ENCODE data around the gene KLRC3. TPM values are rescaled to one million over a fixed set of nuclear protein-coding genes. Genes with fewer than 3 reads are reported as not detected.
A peak's percentile ranks its signal among the peaks of the same experiment; 100 is the strongest.

KLRC3 gene
- total and polyA plus RNA-seq, 2 of the 13 experiments (the other 11 are each of a cell fraction or from before 2014, with no cell fraction given): not detected

GRCh38 chr12:10362828-10363657 lies 57.4 kb downstream of the KLRC3 start:
- H3K36me3 ChIP-seq (replicated peaks in 1 of 2; ENCODE audit: control insufficient read depth in 1 of 2, insufficient read depth in 2 of 2, low read length in 2 of 2): no peaks in the 10 kb centered on the region
- no peaks in the 10 kb centered on the region; a peak in 1 of 5 replicates for H3K27me3 ChIP-seq (ENCODE audit: control insufficient read depth in 1 of 2, insufficient read depth in 2 of 2, low read length in 2 of 2)
- H3K79me2 ChIP-seq (ENCODE audit: insufficient read depth, low read length): no peaks in the 10 kb centered on the region
- H3K9ac ChIP-seq (ENCODE audit: insufficient read depth, low read depth, low read length): no peak overlapping the region
- peak overlapping the region; percentile 84 for H3K4me2 ChIP-seq (ENCODE audit: low read depth, low read length)
- CTCF ChIA-PET (ENCODE audit: low intra/inter-chr PET ratio, low total read pairs): no interaction called here
- WGBS (ENCODE audit: low lambda C conversion rate): 31% methylated on average over 9 of the region's 9 CpGs
- peak overlapping the region; percentile 100 for H2AFZ ChIP-seq (ENCODE audit: low read length)
- in situ Hi-C loops (cut with HindIII; ENCODE audit: extremely low pct_ligation_motif_present, low pct_unique_long_range_greater_than_20kb): no loop called here
- H3K4me1 ChIP-seq (ENCODE audit: insufficient read depth, low read length): peaks cover 24% of the 10 kb centered on the region
- no peak overlapping the region for H3K27ac ChIP-seq (ENCODE audit: extremely low read length, insufficient read depth, low read length)
- FAIRE-seq (no peak), DNase-seq (ENCODE audit: low spot score) (no peak), ATAC-seq (no peak)
- H4K20me1 ChIP-seq (ENCODE audit: insufficient read depth, low read length): no peaks in the 10 kb centered on the region
- no TSS peak for BruUV-seq (replicated peaks)
- intact Hi-C loops (cut with micrococcal nuclease; ENCODE audit: unreplicated experiment): no loop called here
- TF ChIP-seq NR2F2 (IDR thresholded peaks at IDR 0.05; ENCODE audit: borderline replicate concordance, low read depth): no peak
- no peak for TF ChIP-seq REXO4 (CRISPR knock-in tag; IDR thresholded peaks at IDR 0.05; ENCODE audit: borderline replicate concordance)
- H3K4me3 ChIP-seq (replicated peaks in 1 of 3; ENCODE audit: insufficient read depth in 1 of 3, low read depth in 2 of 3, low read length in 3 of 3): peak overlapping the region in 2 of 3 experiments; percentile 74 to 78; a peak in 3 of 6 replicates
- POLR2A ChIA-PET: no interaction called here
- H3K9me3 ChIP-seq (ENCODE audit: low read length): no peaks in the 10 kb centered on the region

GRCh38 chr12:10362325-10362724 lies 58.1 kb downstream of the KLRC3 start:
- H3K36me3 ChIP-seq (replicated peaks in 1 of 2; ENCODE audit: control insufficient read depth in 1 of 2, insufficient read depth in 2 of 2, low read length in 2 of 2): no peaks in the 10 kb centered on the region
- H3K27me3 ChIP-seq (ENCODE audit: control insufficient read depth in 1 of 2, insufficient read depth in 2 of 2, low read length in 2 of 2): no peaks in the 10 kb centered on the region; a peak in 1 of 5 replicates
- CTCF ChIA-PET (ENCODE audit: low intra/inter-chr PET ratio, low total read pairs): no interaction called here
- no peak overlapping the region for H3K4me3 ChIP-seq (replicated peaks in 1 of 3; ENCODE audit: insufficient read depth in 1 of 3, low read depth in 2 of 3, low read length in 3 of 3)
- H2AFZ ChIP-seq (ENCODE audit: low read length): no peak overlapping the region
- no peaks in the 10 kb centered on the region for H3K79me2 ChIP-seq (ENCODE audit: insufficient read depth, low read length)
- ATAC-seq (no peak), DNase-seq (ENCODE audit: low spot score) (no peak), FAIRE-seq (no peak)
- H3K4me1 ChIP-seq (ENCODE audit: insufficient read depth, low read length): peaks cover 24% of the 10 kb centered on the region
- POLR2A ChIA-PET: no interaction called here
- intact Hi-C loops (cut with micrococcal nuclease; ENCODE audit: unreplicated experiment) (no loop called here), in situ Hi-C loops (cut with HindIII; ENCODE audit: extremely low pct_ligation_motif_present, low pct_unique_long_range_greater_than_20kb) (no loop called here)
- no peaks in the 10 kb centered on the region for H3K9me3 ChIP-seq (ENCODE audit: low read length)
- no peak overlapping the region for H3K27ac ChIP-seq (ENCODE audit: extremely low read length, insufficient read depth, low read length)
- no peak overlapping the region for H3K4me2 ChIP-seq (ENCODE audit: low read depth, low read length)
- no peaks in the 10 kb centered on the region for H4K20me1 ChIP-seq (ENCODE audit: insufficient read depth, low read length)
- no TSS peak for BruUV-seq (replicated peaks)
- H3K9ac ChIP-seq (ENCODE audit: insufficient read depth, low read depth, low read length): no peak overlapping the region
- WGBS (ENCODE audit: low lambda C conversion rate): 50% methylated on average over 3 of the region's 3 CpGs
- no peak for TF ChIP-seq ZNF414 (CRISPR knock-in tag; IDR thresholded peaks at IDR 0.05)
- TF ChIP-seq ZNF431 (CRISPR knock-in tag; IDR thresholded peaks at IDR 0.05; ENCODE audit: borderline replicate concordance, low read depth): no peak
- no peak for TF ChIP-seq ZFP37 (CRISPR knock-in tag; IDR thresholded peaks at IDR 0.05; ENCODE audit: borderline replicate concordance)
- TF ChIP-seq NCOA2 (CRISPR knock-in tag; IDR thresholded peaks at IDR 0.05): no peak
- no peak for TF ChIP-seq NR2C2 (CRISPR knock-in tag; IDR thresholded peaks at IDR 0.05; ENCODE audit: borderline replicate concordance)
- no peak for TF ChIP-seq ERF (CRISPR knock-in tag; IDR thresholded peaks at IDR 0.05)
- no peak for TF ChIP-seq PRDM15 (CRISPR knock-in tag; IDR thresholded peaks at IDR 0.05)
- TF ChIP-seq HNRNPK (IDR thresholded peaks at IDR 0.05; ENCODE audit: low read depth, low read length, poor library complexity, severe bottlenecking): no peak
- TF ChIP-seq GZF1 (CRISPR knock-in tag; IDR thresholded peaks at IDR 0.05): no peak
- no peak for TF ChIP-seq GPN1 (CRISPR knock-in tag; IDR thresholded peaks at IDR 0.05; ENCODE audit: borderline replicate concordance)
- TF ChIP-seq HDAC2 (CRISPR knock-in tag; IDR thresholded peaks at IDR 0.05): no peak

Measured in HepG2 (cell line).